Measurements from ENCODE around the gene MEIS1.

GRCh38 chr2:66508484-66509071 is 73.7 kb downstream of the MEIS1 start:
- TF ChIP-seq CTCF (IDR thresholded peaks at IDR 0.05) (no peak), POLR2A (IDR thresholded peaks at IDR 0.05) (no peak)
